GM12878 (cell line): Measurements from ENCODE around the gene PHLDA2.

ENCODE experiments used
- CREM ChIP-seq: IDR thresholded peaks from 2 replicates; pipeline ENCODE4 v1.6.1; 2014; ENCODE audit warnings: antibody characterized with exemption, low read depth
- NFIC ChIP-seq: IDR thresholded peaks from 2 replicates; pipeline ENCODE4 v1.6.1; 2012; ENCODE audit warnings: low read depth, mild to moderate bottlenecking, inconsistent platforms, low read length, moderate library complexity
- PAX5 ChIP-seq: IDR thresholded peaks from 2 replicates; pipeline ENCODE4 v1.6.1; 2011; ENCODE audit warnings: low read depth, low read length, borderline replicate concordance
- POLR2AphosphoS5 ChIP-seq: IDR thresholded peaks from 2 replicates; pipeline ENCODE4 v1.6.1; 2011; ENCODE audit warnings: mild to moderate bottlenecking, low read length, inconsistent platforms

GRCh38 chr11:2880646-2881045 lies 48.6 kb downstream of the PHLDA2 start:
- TF ChIP-seq POLR2AphosphoS5 (no peak), CREM (no peak), NFIC (no peak), PAX5 (no peak)
